Right hindlimb (tissue), 1 donor: ENCODE data around the gene NKX2-8.
A peak's percentile ranks its signal among the peaks of the same experiment; 100 is the strongest.
"Not testable (repeated sequence)": the region's sequence is repeated elsewhere in the genome, so short reads cannot be mapped to it uniquely, and the experiment has no call there.

ENCODE experiments used
- DNase-seq: peaks from one replicate; pipeline ENCODE4 v3.0.0-alpha.2; 2018

NKX2-8 gene

GRCh38 chr14:36579573-36580140, 2.8 kb downstream of the NKX2-8 start:
- DNase-seq, result no peak

GRCh38 chr14:36579001-36579555, 3.3 kb downstream of the NKX2-8 start:
- no peak for DNase-seq

- no peak for DNase-seq
These were observed 12.3 kb downstream of the NKX2-8 start for GRCh38 chr14:36570065-36570464.

GRCh38 chr14:36556811-36557433, 25.5 kb downstream of the NKX2-8 start:
- no peak for DNase-seq

- no peak for DNase-seq
These were observed 26.2 kb downstream of the NKX2-8 start for GRCh38 chr14:36555998-36556743.

GRCh38 chr14:36553656-36554260, 28.7 kb downstream of the NKX2-8 start:
- DNase-seq, result peak; percentile 26

- DNase-seq, result no peak
These were observed 31.5 kb downstream of the NKX2-8 start for GRCh38 chr14:36550899-36551298.

- DNase-seq, result not testable (repeated sequence)
These were observed 38.1 kb downstream of the NKX2-8 start for GRCh38 chr14:36544280-36544679.

- DNase-seq, result no peak
These were observed 44.4 kb downstream of the NKX2-8 start for GRCh38 chr14:36538051-36538450.
